GM18511 (cell line): Measurements from ENCODE around the gene ZNF283.

Experiments
- ATAC-seq: cut with Tn5 transposase; IDR thresholded peaks from one replicate; pipeline ENCODE4 v1.9.1; 2021; ENCODE audit warnings: mild to moderate bottlenecking, moderate library complexity; ENCODE audit not compliant: unreplicated experiment

Gene ZNF283

GRCh38 chr19:43826787-43827754 lies at the start of gene ZNF283:
Gene ZNF283 (plus strand): TSS chr19:43827321. CDS start chr19:43833505, 6,184 bp downstream.
- ATAC-seq = peak; percentile 94

GRCh38 chr19:43778651-43779050 lies 48.5 kb upstream of the ZNF283 start:
- no peak for ATAC-seq

GRCh38 chr19:43779147-43779819 lies 47.8 kb upstream of the ZNF283 start:
- no peak for ATAC-seq

- no peak for ATAC-seq
These were observed 47.3 kb upstream of the ZNF283 start for GRCh38 chr19:43779820-43780219.

- ATAC-seq = peak; percentile 51
These were observed 46.2 kb upstream of the ZNF283 start, which contains the start of gene KCNN4 for GRCh38 chr19:43780706-43781525. Gene KCNN4 (minus strand): TSS chr19:43780973. CDS start chr19:43780861, 112 bp downstream.

- no peak for ATAC-seq
These were observed 45.4 kb upstream of the ZNF283 start for GRCh38 chr19:43781630-43782310.

GRCh38 chr19:43782311-43782660 lies 44.8 kb upstream of the ZNF283 start:
- no peak for ATAC-seq

- no peak for ATAC-seq
These were observed 44.4 kb upstream of the ZNF283 start for GRCh38 chr19:43782689-43783231.

GRCh38 chr19:43783636-43784035 lies 43.5 kb upstream of the ZNF283 start:
- ATAC-seq = no peak

- ATAC-seq = no peak
These were observed 42.7 kb upstream of the ZNF283 start for GRCh38 chr19:43784241-43784980.

GRCh38 chr19:43784981-43785808 lies 41.9 kb upstream of the ZNF283 start:
- peak; percentile 50 for ATAC-seq

- ATAC-seq = no peak
These were observed 40.5 kb upstream of the ZNF283 start for GRCh38 chr19:43786665-43787064.

GRCh38 chr19:43789029-43789428 lies 38.1 kb upstream of the ZNF283 start:
- no peak for ATAC-seq

GRCh38 chr19:43790587-43790986 lies 36.5 kb upstream of the ZNF283 start:
- peak; percentile 56 for ATAC-seq

- no peak for ATAC-seq
These were observed 30.0 kb upstream of the ZNF283 start for GRCh38 chr19:43797118-43797517.

GRCh38 chr19:43797556-43797955 lies 29.6 kb upstream of the ZNF283 start:
- ATAC-seq = no peak

- ATAC-seq = no peak
These were observed 29.0 kb upstream of the ZNF283 start for GRCh38 chr19:43798026-43798545.
